Measurements from ENCODE around the gene CD58. TPM values are rescaled to one million over a fixed set of nuclear protein-coding genes. Genes with fewer than 3 reads are reported as not detected.
A peak's percentile ranks its signal among the peaks of the same experiment; 100 is the strongest.

Gene CD58
- total and polyA plus RNA-seq, 4 experiments from 2014 or later = 25.2 to 61.3 (median 44.5) TPM

- H3K27ac ChIP-seq (ENCODE audit: low read depth, low read length) = peak overlapping the region; percentile 53
- intact Hi-C loops (cut with micrococcal nuclease) = loop anchor here (2.0 kb wide), 1 partner anchor 19 kb away; no protein-coding TSS in a partner anchor
- peaks cover 85% of the 10 kb centered on the region for H3K4me1 ChIP-seq (ENCODE audit: insufficient read depth, low read length)
- Mint-ChIP-seq H3K36me3 (peaks cover 2 to 4% of the 10 kb centered on the region in 2 donors), H3K9me3 (peaks cover 0 to 2% (median 0%) of the 10 kb centered on the region in 8 donors), H3K4me1 (peaks cover 61 to 88% (median 75%) of the 10 kb centered on the region in 4 donors), H3K27me3 (no peaks in the 10 kb centered on the region), H3K4me3 (peak overlapping the region in 7 of 8 donors; percentile 25 to 72 (median 46)), H3K27ac (peak overlapping the region; percentile 76 to 99 (median 88))
- no peaks in the 10 kb centered on the region for H3K27me3 ChIP-seq (ENCODE audit: insufficient read depth, low read length)
- ChIA-PET CTCF (ENCODE audit: partially characterized antibody) (interaction anchor here (0.9 to 2.9 kb wide), 10 partner anchors 12 to 418 kb away, joined by 3 to 15 read pairs (median 4); no protein-coding TSS in a partner anchor), POLR2A (ENCODE audit: partially characterized antibody) (interaction anchor here (0.6 to 3.8 kb wide), 11 partner anchors 11 to 499 kb away, joined by 3 to 29 read pairs (median 4); partner anchors contain the start of gene CD58)
- no peak for DNase-seq
- no peaks in the 10 kb centered on the region for H3K36me3 ChIP-seq (ENCODE audit: insufficient read depth, low read length)
- H3K4me3 ChIP-seq (ENCODE audit: low read length in 2 of 2) = no peak overlapping the region
- no peaks in the 10 kb centered on the region for H3K9me3 ChIP-seq (ENCODE audit: control insufficient read depth in 1 of 2, low read length in 2 of 2)
These were observed 13.4 kb downstream of the CD58 start for GRCh38 chr1:116557323-116557878.

GRCh38 chr1:116556289-116557006, 14.4 kb downstream of the CD58 start:
- Histone ChIP-seq H3K27ac (ENCODE audit: low read depth, low read length) (peak overlapping the region; percentile 53), H3K36me3 (ENCODE audit: insufficient read depth, low read length) (no peaks in the 10 kb centered on the region), H3K27me3 (ENCODE audit: insufficient read depth, low read length) (no peaks in the 10 kb centered on the region), H3K4me1 (ENCODE audit: insufficient read depth, low read length) (peaks cover 77% of the 10 kb centered on the region), H3K4me3 (ENCODE audit: low read length in 2 of 2) (no peak overlapping the region), H3K9me3 (ENCODE audit: control insufficient read depth in 1 of 2, low read length in 2 of 2) (no peaks in the 10 kb centered on the region)
- ChIA-PET CTCF (ENCODE audit: partially characterized antibody) (interaction anchor here (0.9 to 2.9 kb wide), 10 partner anchors 12 to 417 kb away, joined by 3 to 15 read pairs (median 4); no protein-coding TSS in a partner anchor), POLR2A (ENCODE audit: partially characterized antibody) (interaction anchor here (0.6 to 3.8 kb wide), 11 partner anchors 12 to 168 kb away, joined by 3 to 29 read pairs (median 4); partner anchors contain the start of gene CD58)
- DNase-seq = peak; percentile 68 to 92 (median 72)
- intact Hi-C loops (cut with micrococcal nuclease) = loop anchor here (1.0 to 2.0 kb wide), 4 partner anchors 12 to 52 kb away; no protein-coding TSS in a partner anchor
- Mint-ChIP-seq H3K4me1 (peaks cover 60 to 87% (median 75%) of the 10 kb centered on the region in 4 donors), H3K27ac (peak overlapping the region; percentile 79 to 99 (median 88)), H3K36me3 (peaks cover 0 to 3% of the 10 kb centered on the region in 2 donors), H3K4me3 (peak overlapping the region; percentile 14 to 74 (median 48)), H3K27me3 (no peaks in the 10 kb centered on the region), H3K9me3 (no peaks in the 10 kb centered on the region)

GRCh38 chr1:116554924-116555323, 15.9 kb downstream of the CD58 start:
- CTCF ChIA-PET (ENCODE audit: partially characterized antibody) = no interaction called here

GRCh38 chr1:116553386-116554115, 17.3 kb downstream of the CD58 start:
- Mint-ChIP-seq H3K9me3 (no peaks in the 10 kb centered on the region), H3K4me1 (peaks cover 59 to 85% (median 69%) of the 10 kb centered on the region in 4 donors), H3K36me3 (peaks cover 0 to 5% of the 10 kb centered on the region in 2 donors), H3K27ac (peak overlapping the region; percentile 14 to 83 (median 26)), H3K4me3 (peak overlapping the region in 6 of 8 donors; percentile 7 to 47 (median 30)), H3K27me3 (no peaks in the 10 kb centered on the region)
- Histone ChIP-seq H3K27ac (ENCODE audit: low read depth, low read length) (no peak overlapping the region), H3K27me3 (ENCODE audit: insufficient read depth, low read length) (no peaks in the 10 kb centered on the region), H3K9me3 (ENCODE audit: control insufficient read depth in 1 of 2, low read length in 2 of 2) (no peaks in the 10 kb centered on the region), H3K36me3 (ENCODE audit: insufficient read depth, low read length) (no peaks in the 10 kb centered on the region), H3K4me3 (ENCODE audit: low read length in 2 of 2) (no peak overlapping the region), H3K4me1 (ENCODE audit: insufficient read depth, low read length) (peaks cover 66% of the 10 kb centered on the region)
- CTCF ChIA-PET (ENCODE audit: partially characterized antibody) = interaction anchor here (1.3 to 1.5 kb wide), 2 partner anchors 12 to 54 kb away, joined by 3 to 4 read pairs; no protein-coding TSS in a partner anchor
- DNase-seq = no peak
- intact Hi-C loops (cut with micrococcal nuclease) = no loop called here
- POLR2A ChIA-PET (ENCODE audit: partially characterized antibody) = no interaction called here

More at GRCh38 chr1:116554924-116555323, 15.9 kb downstream of the CD58 start:
- no peak overlapping the region for H3K4me3 ChIP-seq (ENCODE audit: low read length in 2 of 2)
- H3K27ac ChIP-seq (ENCODE audit: low read depth, low read length) = no peak overlapping the region
- Mint-ChIP-seq H3K4me3 (peak overlapping the region in 1 of 8 donors; percentile 31), H3K9me3 (no peaks in the 10 kb centered on the region), H3K4me1 (peaks cover 60 to 87% (median 73%) of the 10 kb centered on the region in 4 donors), H3K27ac (peak overlapping the region; percentile 50 to 93 (median 69)), H3K36me3 (peaks cover 0 to 5% of the 10 kb centered on the region in 2 donors), H3K27me3 (no peaks in the 10 kb centered on the region)
- peaks cover 73% of the 10 kb centered on the region for H3K4me1 ChIP-seq (ENCODE audit: insufficient read depth, low read length)
- no peaks in the 10 kb centered on the region for H3K36me3 ChIP-seq (ENCODE audit: insufficient read depth, low read length)
- DNase-seq = no peak
- intact Hi-C loops (cut with micrococcal nuclease) = no loop called here
- H3K9me3 ChIP-seq (ENCODE audit: control insufficient read depth in 1 of 2, low read length in 2 of 2) = no peaks in the 10 kb centered on the region
- H3K27me3 ChIP-seq (ENCODE audit: insufficient read depth, low read length) = no peaks in the 10 kb centered on the region
- POLR2A ChIA-PET (ENCODE audit: partially characterized antibody) = no interaction called here

GRCh38 chr1:116546354-116546977, 24.4 kb downstream of the CD58 start:
- H3K27me3 ChIP-seq (ENCODE audit: insufficient read depth, low read length) = no peaks in the 10 kb centered on the region
- peaks cover 13% of the 10 kb centered on the region for H3K36me3 ChIP-seq (ENCODE audit: insufficient read depth, low read length)
- peak overlapping the region in 5 of 7 donors; percentile 2 to 64 (median 23) for H3K27ac Mint-ChIP-seq
- H3K4me3 ChIP-seq (ENCODE audit: low read length in 2 of 2) = no peak overlapping the region
- DNase-seq = no peak
- peaks cover 33 to 40% of the 10 kb centered on the region in 2 donors for H3K36me3 Mint-ChIP-seq
- intact Hi-C loops (cut with micrococcal nuclease) = no loop called here
- no peak overlapping the region for H3K27ac ChIP-seq (ENCODE audit: low read depth, low read length)
- H3K9me3 Mint-ChIP-seq = peaks cover 0 to 1% (median 0%) of the 10 kb centered on the region in 8 donors
- no peaks in the 10 kb centered on the region for H3K9me3 ChIP-seq (ENCODE audit: control insufficient read depth in 1 of 2, low read length in 2 of 2)
- ChIA-PET CTCF (ENCODE audit: partially characterized antibody) (interaction anchor here (0.6 to 0.9 kb wide), 2 partner anchors 44 to 407 kb away, joined by 3 read pairs; no protein-coding TSS in a partner anchor), POLR2A (ENCODE audit: partially characterized antibody) (no interaction called here)
- peaks cover 44% of the 10 kb centered on the region for H3K4me1 ChIP-seq (ENCODE audit: insufficient read depth, low read length)
- peak overlapping the region in 1 of 8 donors; percentile 41 for H3K4me3 Mint-ChIP-seq
- H3K27me3 Mint-ChIP-seq = no peaks in the 10 kb centered on the region
- peaks cover 54 to 80% (median 66%) of the 10 kb centered on the region in 4 donors for H3K4me1 Mint-ChIP-seq

GRCh38 chr1:116545359-116545705, 25.5 kb downstream of the CD58 start:
- H3K4me3 Mint-ChIP-seq = peak overlapping the region in 2 of 8 donors; percentile 47 to 65
- ChIA-PET CTCF (ENCODE audit: partially characterized antibody) (interaction anchor here (1.0 to 1.5 kb wide), 2 partner anchors 11 to 29 kb away, joined by 3 to 5 read pairs; no protein-coding TSS in a partner anchor), POLR2A (ENCODE audit: partially characterized antibody) (interaction anchor here (0.5 kb wide), 1 partner anchor 179 kb away, joined by 3 read pairs; no protein-coding TSS in a partner anchor)
- DNase-seq = no peak
- H3K4me1 Mint-ChIP-seq = peaks cover 49 to 76% (median 61%) of the 10 kb centered on the region in 4 donors
- no peak overlapping the region for H3K27ac ChIP-seq (ENCODE audit: low read depth, low read length)
- H3K4me1 ChIP-seq (ENCODE audit: insufficient read depth, low read length) = peaks cover 48% of the 10 kb centered on the region
- H3K36me3 ChIP-seq (ENCODE audit: insufficient read depth, low read length) = peaks cover 13% of the 10 kb centered on the region
- H3K27me3 Mint-ChIP-seq = no peaks in the 10 kb centered on the region
- peaks cover 0 to 1% (median 0%) of the 10 kb centered on the region in 8 donors for H3K9me3 Mint-ChIP-seq
- H3K4me3 ChIP-seq (ENCODE audit: low read length in 2 of 2) = no peak overlapping the region
- no peaks in the 10 kb centered on the region for H3K9me3 ChIP-seq (ENCODE audit: control insufficient read depth in 1 of 2, low read length in 2 of 2)
- H3K36me3 Mint-ChIP-seq = peaks cover 39 to 44% of the 10 kb centered on the region in 2 donors
- intact Hi-C loops (cut with micrococcal nuclease) = no loop called here
- H3K27ac Mint-ChIP-seq = peak overlapping the region in 6 of 7 donors; percentile 32 to 88 (median 62)
- no peaks in the 10 kb centered on the region for H3K27me3 ChIP-seq (ENCODE audit: insufficient read depth, low read length)

All from CD4-positive, alpha-beta memory T cell (primary cell).